Tibial nerve (tissue), 4 donors: ENCODE data around the gene C5orf34. TPM values are rescaled to one million over a fixed set of nuclear protein-coding genes. Genes with fewer than 3 reads are reported as not detected.

Experiments used
- DNase-seq, 2 donors: peaks; one replicate each; pipeline ENCODE4 v3.0.0-alpha.2; 2019; ENCODE audit warnings: low spot score in 2 of 2
- H3K27ac ChIP-seq, 4 donors: fragments of 200-600 bp; sonication (generic) in 3 of 4; one replicate each; pipeline ENCODE4 v1.5.1; 2017 to 2019; ENCODE audit warnings: mild to moderate bottlenecking in 1 of 4
- H3K27me3 ChIP-seq, 2 donors: fragments of 200-600 bp; sonication (generic) in 1 of 2; one replicate each; pipeline versions ENCODE4 v1.5.1 to v1.6.0; 2017 to 2019
- H3K36me3 ChIP-seq, 3 donors: fragments of 200-600 bp; sonication (generic); one replicate each; pipeline ENCODE4 v1.5.1; 2018 to 2019
- H3K4me1 ChIP-seq, 4 donors: fragments of 200-600 bp; sonication (generic) in 3 of 4; one replicate each; pipeline ENCODE4 v1.5.1; 2017 to 2019
- H3K4me3 ChIP-seq, 4 donors: fragments of 200-600 bp; sonication (generic) in 3 of 4; one replicate each; pipeline ENCODE4 v1.5.1; 2017 to 2019; ENCODE audit warnings: mild to moderate bottlenecking in 1 of 4, moderate library complexity in 1 of 4
- H3K9me3 ChIP-seq, 4 donors: fragments of 200-600 bp; sonication (generic) in 3 of 4; one replicate each; pipeline ENCODE4 v1.5.1; 2017 to 2019
- EP300 ChIP-seq, 2 donors: sonication (generic); formaldehyde crosslinking; IDR thresholded peaks; one replicate each; pipeline ENCODE4 v1.6.1; 2017; ENCODE audit warnings: antibody characterized with exemption in 2 of 2, mild to moderate bottlenecking in 1 of 2
- POLR2A ChIP-seq, 2 donors: fragments of 450-650 bp; IDR thresholded peaks; one replicate each; pipeline ENCODE4 v1.6.1; 2017; ENCODE audit warnings: antibody characterized with exemption in 2 of 2, mild to moderate bottlenecking in 2 of 2, moderate library complexity in 2 of 2
- WGBS, 2 donors: methylation state at CpG; one replicate each; pipeline ENCODE4 v1.1.5; 2018; 5-methylcytosine and 5-hydroxymethylcytosine counted together
- total RNA-seq, 4 donors: library from RNA; depleted of rRNA; stranded (reverse); fragments of >200 nt; gene quantifications; one replicate each; pipeline ENCODE4 v1.1.0, GENCODE V29; 2016
- TF ChIP-seq, protein P1 (sequence below), 5 experiments: fragments of 200-600 bp in 3 of 5; fragments of 450-650 bp in 2 of 5; sonication (generic) in 3 of 5; IDR thresholded peaks; one replicate each; pipeline ENCODE4 v1.5.1; 2016 to 2019; ENCODE audit warnings: antibody characterized with exemption in 5 of 5, mild to moderate bottlenecking in 3 of 5, moderate library complexity in 2 of 5

Gene C5orf34
- total RNA-seq, 4 donors from 2014 or later: 0.63 to 2.4 (median 2.1) TPM

DNA sequence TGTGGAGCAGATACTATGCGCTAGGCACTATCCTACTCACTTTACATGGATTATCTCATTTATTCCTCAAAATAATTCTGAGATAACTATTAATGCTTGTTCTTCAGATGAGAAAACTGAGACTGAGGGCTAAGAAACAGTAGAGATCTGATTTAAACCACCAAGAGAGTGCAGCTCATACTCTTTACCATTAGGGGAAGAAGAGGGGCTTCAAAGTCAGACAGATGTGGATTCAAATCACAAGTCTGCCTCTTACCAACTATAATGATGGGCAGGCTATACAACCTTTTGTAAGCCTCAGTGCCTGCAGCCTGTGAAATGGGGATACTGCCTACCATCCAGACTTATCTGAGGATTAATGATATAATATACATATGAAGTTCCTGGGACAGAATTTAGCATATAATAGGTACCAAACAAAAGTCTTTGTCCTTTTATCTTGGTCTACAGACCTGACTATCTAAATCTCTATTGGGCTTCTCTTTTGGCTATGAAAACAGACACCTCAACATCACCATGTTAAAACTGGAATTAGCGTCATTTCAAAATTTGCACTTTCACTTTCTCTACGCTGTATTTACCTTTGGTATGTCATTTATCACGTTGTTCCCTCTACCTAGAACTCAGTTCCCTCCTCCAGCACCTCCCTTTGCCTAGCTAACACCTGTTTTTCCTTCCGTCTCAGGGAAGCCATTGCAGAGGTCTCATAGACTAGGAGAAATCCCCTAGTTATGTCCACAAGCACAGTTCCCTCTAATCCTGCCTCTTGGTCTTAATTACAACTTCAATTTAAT lies 17.4 kb downstream of the C5orf34 start:
- Histone ChIP-seq H3K4me3 (no peak overlapping the region), H3K4me1 (no peaks in the 10 kb centered on the region), H3K27me3 (no peaks in the 10 kb centered on the region), H3K36me3 (peaks cover 0 to 8% (median 0%) of the 10 kb centered on the region in 3 donors), H3K9me3 (no peaks in the 10 kb centered on the region), H3K27ac (no peak overlapping the region)
- 92 to 98% methylated on average over 5 of the region's 5 CpGs for WGBS, 2 donors
- no peak for DNase-seq
- TF ChIP-seq, protein P1, sequence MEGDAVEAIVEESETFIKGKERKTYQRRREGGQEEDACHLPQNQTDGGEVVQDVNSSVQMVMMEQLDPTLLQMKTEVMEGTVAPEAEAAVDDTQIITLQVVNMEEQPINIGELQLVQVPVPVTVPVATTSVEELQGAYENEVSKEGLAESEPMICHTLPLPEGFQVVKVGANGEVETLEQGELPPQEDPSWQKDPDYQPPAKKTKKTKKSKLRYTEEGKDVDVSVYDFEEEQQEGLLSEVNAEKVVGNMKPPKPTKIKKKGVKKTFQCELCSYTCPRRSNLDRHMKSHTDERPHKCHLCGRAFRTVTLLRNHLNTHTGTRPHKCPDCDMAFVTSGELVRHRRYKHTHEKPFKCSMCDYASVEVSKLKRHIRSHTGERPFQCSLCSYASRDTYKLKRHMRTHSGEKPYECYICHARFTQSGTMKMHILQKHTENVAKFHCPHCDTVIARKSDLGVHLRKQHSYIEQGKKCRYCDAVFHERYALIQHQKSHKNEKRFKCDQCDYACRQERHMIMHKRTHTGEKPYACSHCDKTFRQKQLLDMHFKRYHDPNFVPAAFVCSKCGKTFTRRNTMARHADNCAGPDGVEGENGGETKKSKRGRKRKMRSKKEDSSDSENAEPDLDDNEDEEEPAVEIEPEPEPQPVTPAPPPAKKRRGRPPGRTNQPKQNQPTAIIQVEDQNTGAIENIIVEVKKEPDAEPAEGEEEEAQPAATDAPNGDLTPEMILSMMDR (IDR thresholded peaks at IDR 0.05): no peak
- TF ChIP-seq POLR2A (IDR thresholded peaks at IDR 0.05): no peak
- TF ChIP-seq EP300 (IDR thresholded peaks at IDR 0.05): no peak

DNA sequence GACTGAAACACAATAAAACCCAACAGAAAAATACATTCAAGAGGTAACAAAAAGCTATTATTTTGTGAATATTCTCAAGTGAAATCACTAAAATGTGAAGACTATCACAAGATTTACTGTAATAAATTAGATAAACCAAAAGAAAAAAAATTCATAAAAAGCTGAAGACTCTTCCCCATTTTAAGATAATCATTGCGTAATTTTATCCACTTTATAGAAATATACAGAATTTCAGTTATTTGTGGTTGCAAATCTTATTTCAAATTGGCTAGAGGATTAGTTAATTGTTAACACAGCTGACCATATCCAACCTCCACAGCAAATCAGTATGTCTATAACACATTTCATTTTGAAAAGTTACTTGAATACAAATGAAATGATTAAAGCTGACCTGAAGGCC lies 23.6 kb downstream of the C5orf34 start:
- no peaks in the 10 kb centered on the region for H3K4me1 ChIP-seq
- H3K27me3 ChIP-seq: no peaks in the 10 kb centered on the region
- no peak overlapping the region for H3K4me3 ChIP-seq
- DNase-seq: no peak
- no peaks in the 10 kb centered on the region for H3K9me3 ChIP-seq
- no peak overlapping the region for H3K27ac ChIP-seq
- WGBS, 2 donors: 95 to 97% methylated on average over 1 of the region's 1 CpG
- H3K36me3 ChIP-seq: peaks cover 0 to 15% (median 0%) of the 10 kb centered on the region in 3 donors
- TF ChIP-seq EP300 (IDR thresholded peaks at IDR 0.05) (no peak), POLR2A (IDR thresholded peaks at IDR 0.05) (no peak)
- TF ChIP-seq, protein P1 (IDR thresholded peaks at IDR 0.05): no peak

DNA sequence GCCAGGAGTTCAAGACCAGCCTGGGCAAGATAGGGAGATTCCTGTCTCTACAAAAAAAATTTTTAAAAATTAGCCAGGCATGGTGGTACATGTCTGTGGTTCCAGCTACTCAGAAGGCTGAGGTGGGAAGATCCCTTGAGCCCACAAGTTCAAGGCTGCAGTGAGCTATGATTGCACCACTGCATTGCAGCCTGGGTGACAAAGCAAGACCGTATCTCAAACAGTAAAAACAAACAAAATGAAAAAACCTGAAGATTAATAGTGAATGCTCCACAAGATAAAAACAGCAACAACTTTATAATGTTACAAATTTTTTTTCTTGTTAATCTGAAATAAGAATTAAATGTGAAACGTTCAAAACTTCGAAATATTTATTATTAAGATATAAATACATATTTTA lies 28.6 kb downstream of the C5orf34 start:
- Histone ChIP-seq H3K9me3 (no peaks in the 10 kb centered on the region), H3K4me1 (peaks cover 0 to 27% (median 17%) of the 10 kb centered on the region in 4 donors), H3K27ac (no peak overlapping the region), H3K36me3 (peaks cover 0 to 4% (median 0%) of the 10 kb centered on the region in 3 donors), H3K27me3 (no peaks in the 10 kb centered on the region), H3K4me3 (no peak overlapping the region)
- TF ChIP-seq, protein P1 (IDR thresholded peaks at IDR 0.05): no peak
- TF ChIP-seq POLR2A (IDR thresholded peaks at IDR 0.05) (no peak), EP300 (IDR thresholded peaks at IDR 0.05) (no peak)
- WGBS, 2 donors: 94 to 96% methylated on average over 3 of the region's 3 CpGs
- DNase-seq: no peak

DNA sequence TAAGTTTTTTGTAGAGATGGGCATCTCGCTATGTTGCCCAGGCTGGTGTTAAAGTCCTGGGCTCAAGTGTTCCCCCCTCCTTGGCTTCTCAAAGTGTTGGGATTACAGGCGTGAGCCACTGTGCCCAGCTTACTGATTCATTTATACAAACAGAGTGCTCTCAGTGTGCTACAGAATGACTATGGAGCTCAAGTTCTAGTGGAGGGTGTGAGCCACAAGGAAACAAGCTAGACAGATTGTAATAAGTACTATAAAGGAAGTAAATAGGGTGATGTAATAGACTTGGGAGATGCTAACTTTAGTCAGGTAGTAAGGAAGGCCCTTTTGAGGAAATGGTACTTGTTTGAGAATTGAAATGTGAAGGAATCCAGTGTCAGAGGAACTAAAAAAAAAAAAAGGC lies 29.5 kb downstream of the C5orf34 start:
- 89 to 97% methylated on average over 1 to 2 of the region's 2 CpGs for WGBS, 2 donors
- Histone ChIP-seq H3K27ac (peak overlapping the region in 1 of 4 donors; percentile 99), H3K4me1 (peaks cover 0 to 27% (median 17%) of the 10 kb centered on the region in 4 donors), H3K27me3 (no peaks in the 10 kb centered on the region), H3K9me3 (no peaks in the 10 kb centered on the region), H3K36me3 (peaks cover 0 to 4% (median 0%) of the 10 kb centered on the region in 3 donors), H3K4me3 (no peak overlapping the region)
- DNase-seq: no peak
- TF ChIP-seq, protein P1 (IDR thresholded peaks at IDR 0.05): no peak
- no peak for TF ChIP-seq POLR2A (IDR thresholded peaks at IDR 0.05)
- TF ChIP-seq EP300 (IDR thresholded peaks at IDR 0.05): no peak

DNA sequence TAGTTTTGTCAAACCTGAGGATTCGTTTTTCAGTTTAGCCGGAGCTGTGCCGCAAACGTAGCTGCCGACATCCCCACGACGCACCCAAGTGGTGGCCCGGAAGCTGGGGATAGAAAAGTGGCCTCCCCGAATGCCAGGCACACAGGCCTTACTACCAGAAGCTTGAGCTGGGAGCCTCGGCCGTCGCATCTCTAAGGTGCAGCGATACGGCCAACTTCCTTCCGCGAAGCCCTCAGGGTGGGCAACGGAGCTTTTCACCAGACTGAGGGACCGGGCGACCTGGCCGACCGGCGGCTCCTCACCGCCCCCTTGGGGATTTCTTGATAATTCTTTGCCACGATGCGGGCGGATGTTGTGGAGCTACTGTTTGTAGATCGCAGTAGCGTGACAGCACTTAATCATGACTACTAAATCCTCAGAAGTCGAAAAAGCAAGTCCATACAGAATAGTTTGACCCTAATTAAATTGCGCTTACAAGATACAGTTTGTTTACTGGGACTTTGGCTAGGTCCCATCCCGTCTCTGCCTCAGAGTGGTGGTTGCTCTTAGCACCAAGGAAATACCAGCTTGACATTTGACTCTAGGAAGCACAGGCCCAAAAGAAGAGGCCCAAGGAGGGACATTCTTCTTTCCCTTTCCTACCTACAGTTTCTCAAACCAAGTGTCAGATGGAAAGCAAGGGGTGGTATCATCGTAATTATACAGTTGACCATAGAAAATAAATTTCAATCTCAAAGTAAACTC lies 30.7 kb downstream of the C5orf34 start:
- Histone ChIP-seq H3K27me3 (no peaks in the 10 kb centered on the region), H3K27ac (peak overlapping the region; percentile 93 to 99 (median 98)), H3K4me3 (peak overlapping the region; percentile 72 to 97 (median 92)), H3K4me1 (peaks cover 0 to 27% (median 17%) of the 10 kb centered on the region in 4 donors), H3K36me3 (no peaks in the 10 kb centered on the region), H3K9me3 (no peaks in the 10 kb centered on the region)
- peak; percentile 44 to 66 for DNase-seq
- WGBS, 2 donors: 3 to 4% methylated on average over 28 to 32 of the region's 32 CpGs
- TF ChIP-seq, protein P1 (IDR thresholded peaks at IDR 0.05): peak; percentile 65 to 81 (median 74)
- TF ChIP-seq POLR2A (IDR thresholded peaks at IDR 0.05): peak in 1 of 2 donors; percentile 19
- TF ChIP-seq EP300 (IDR thresholded peaks at IDR 0.05): peak; percentile 0 to 43
